Thyroid gland (tissue), 4 donors: ENCODE data around the gene DCAF16. TPM values are rescaled to one million over a fixed set of nuclear protein-coding genes. Genes with fewer than 3 reads are reported as not detected.

Source experiments
- DNase-seq, 2 donors: peaks; one replicate each; pipeline ENCODE4 v3.0.0-alpha.2; 2019
- H3K27ac ChIP-seq, 3 donors: fragments of 200-600 bp; sonication (generic); 1 replicate in 2 of 3; 2 replicates in 1 of 3; pipeline ENCODE4 v1.5.1; 2016 to 2019; ENCODE audit warnings: mild to moderate bottlenecking in 1 of 3, moderate library complexity in 1 of 3
- H3K27me3 ChIP-seq: fragments of 200-600 bp; sonication (generic); one replicate; pipeline ENCODE4 v1.5.1; 2019
- H3K36me3 ChIP-seq, 2 donors: fragments of 200-600 bp; sonication (generic); one replicate each; pipeline ENCODE4 v1.5.1; 2016 to 2019
- H3K4me1 ChIP-seq, 2 donors: fragments of 200-600 bp; sonication (generic); one replicate each; pipeline ENCODE4 v1.5.1; 2017 to 2019
- H3K4me3 ChIP-seq, 3 donors: fragments of 200-600 bp; sonication (generic); replicated peaks in 1 of 3; 1 replicate in 2 of 3; 2 replicates in 1 of 3; pipeline ENCODE4 v1.5.1; 2016; ENCODE audit warnings: mild to moderate bottlenecking in 1 of 3
- H3K9me3 ChIP-seq: fragments of 200-600 bp; sonication (generic); one replicate; pipeline ENCODE4 v1.5.1; 2017
- POLR2A ChIP-seq, 2 donors: fragments of 450-650 bp; IDR thresholded peaks; one replicate each; pipeline ENCODE4 v1.6.1; 2017; ENCODE audit warnings: antibody characterized with exemption in 2 of 2, mild to moderate bottlenecking in 2 of 2, moderate library complexity in 1 of 2
- WGBS, 2 donors: methylation state at CpG; one replicate each; pipeline ENCODE4 v1.1.5; 2017; 5-methylcytosine and 5-hydroxymethylcytosine counted together
- intact Hi-C: fragments of 100-400 bp; cut with DNase I; formaldehyde crosslinking; loops from one replicate; pipeline ENCODE4 v1.15.1; 2023
- total RNA-seq, 4 donors: library from RNA; depleted of rRNA; stranded (reverse); fragments of >200 nt; gene quantifications; one replicate each; pipeline ENCODE4 v1.2.3, GENCODE V29; 2016
- TF ChIP-seq, protein P1 (sequence below), 6 experiments: fragments of 200-600 bp in 3 of 6; fragments of 450-650 bp in 3 of 6; sonication (generic) in 3 of 6; IDR thresholded peaks; one replicate each; pipeline ENCODE4 v1.5.1; 2016 to 2019; ENCODE audit warnings: antibody characterized with exemption in 6 of 6, mild to moderate bottlenecking in 2 of 6, inconsistent platforms in 1 of 6, moderate library complexity in 1 of 6

DCAF16 gene
- total RNA-seq, 4 donors from 2014 or later: 26.2 to 79.1 (median 42.9) TPM

DNA sequence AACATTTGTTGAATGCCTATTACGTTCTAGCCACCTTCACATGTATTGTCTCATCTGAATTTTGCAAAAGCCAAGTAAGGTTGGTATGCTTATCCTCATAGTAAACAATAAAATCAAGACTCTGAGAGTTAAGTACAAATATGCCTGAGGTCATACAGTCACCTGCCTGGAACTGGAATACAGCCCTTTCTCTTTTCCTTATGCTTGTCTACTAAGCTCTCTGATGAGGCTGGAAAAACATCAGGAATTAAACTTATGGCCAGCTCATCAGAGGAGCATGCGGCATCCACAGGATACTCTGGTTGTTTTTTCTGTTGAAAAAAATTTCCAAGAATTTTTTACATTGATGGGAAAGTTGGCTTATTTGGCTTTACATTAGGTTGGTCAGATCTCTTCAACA lies 35.7 kb upstream of the DCAF16 start:
- WGBS, 2 donors: 96 to 97% methylated on average over 2 of the region's 2 CpGs
- Histone ChIP-seq H3K4me1 (no peaks in the 10 kb centered on the region), H3K27ac (no peak overlapping the region), H3K36me3 (no peaks in the 10 kb centered on the region), H3K9me3 (no peaks in the 10 kb centered on the region), H3K4me3 (no peak overlapping the region), H3K27me3 (no peaks in the 10 kb centered on the region)
- no peak for TF ChIP-seq POLR2A (IDR thresholded peaks at IDR 0.05)
- TF ChIP-seq, protein P1, sequence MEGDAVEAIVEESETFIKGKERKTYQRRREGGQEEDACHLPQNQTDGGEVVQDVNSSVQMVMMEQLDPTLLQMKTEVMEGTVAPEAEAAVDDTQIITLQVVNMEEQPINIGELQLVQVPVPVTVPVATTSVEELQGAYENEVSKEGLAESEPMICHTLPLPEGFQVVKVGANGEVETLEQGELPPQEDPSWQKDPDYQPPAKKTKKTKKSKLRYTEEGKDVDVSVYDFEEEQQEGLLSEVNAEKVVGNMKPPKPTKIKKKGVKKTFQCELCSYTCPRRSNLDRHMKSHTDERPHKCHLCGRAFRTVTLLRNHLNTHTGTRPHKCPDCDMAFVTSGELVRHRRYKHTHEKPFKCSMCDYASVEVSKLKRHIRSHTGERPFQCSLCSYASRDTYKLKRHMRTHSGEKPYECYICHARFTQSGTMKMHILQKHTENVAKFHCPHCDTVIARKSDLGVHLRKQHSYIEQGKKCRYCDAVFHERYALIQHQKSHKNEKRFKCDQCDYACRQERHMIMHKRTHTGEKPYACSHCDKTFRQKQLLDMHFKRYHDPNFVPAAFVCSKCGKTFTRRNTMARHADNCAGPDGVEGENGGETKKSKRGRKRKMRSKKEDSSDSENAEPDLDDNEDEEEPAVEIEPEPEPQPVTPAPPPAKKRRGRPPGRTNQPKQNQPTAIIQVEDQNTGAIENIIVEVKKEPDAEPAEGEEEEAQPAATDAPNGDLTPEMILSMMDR (IDR thresholded peaks at IDR 0.05): no peak
- intact Hi-C loops: no loop called here
- DNase-seq: no peak

DNA sequence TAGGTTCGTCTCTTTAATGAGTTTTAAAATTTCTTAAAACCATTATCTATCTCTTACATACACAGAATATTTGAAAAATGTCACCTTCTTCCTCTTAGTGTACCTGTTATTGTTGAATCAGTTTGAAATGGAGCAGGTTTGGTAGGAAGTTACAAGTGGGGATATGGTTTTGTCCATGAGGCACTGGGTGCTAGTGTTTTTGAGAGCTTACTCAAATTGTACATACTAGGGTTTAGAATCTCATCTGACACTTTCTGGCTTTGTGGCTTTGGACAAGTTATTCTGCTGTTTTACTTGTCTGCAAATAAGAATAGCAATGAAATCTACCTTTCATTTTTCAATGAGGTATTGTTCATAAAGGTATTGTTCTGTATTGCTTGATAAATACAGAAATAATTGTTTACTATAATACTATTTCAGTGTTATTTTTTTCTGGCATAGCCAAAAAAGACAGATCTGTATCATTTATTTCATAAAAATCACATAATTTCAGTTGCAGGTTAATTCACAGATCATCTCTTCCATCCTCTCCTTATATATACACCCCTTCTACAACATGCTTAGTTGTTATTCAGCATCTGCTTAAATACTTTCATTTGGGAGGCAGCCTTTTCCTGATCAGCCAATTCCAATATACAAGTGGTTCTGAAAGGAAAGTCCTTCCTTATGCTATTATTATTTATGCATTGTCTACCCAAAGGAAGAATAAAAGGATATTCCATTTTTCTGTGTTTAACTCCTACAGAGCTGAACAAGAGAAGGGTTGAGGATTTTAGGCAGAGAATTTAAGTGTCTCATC lies 13.5 kb upstream of the DCAF16 start:
- no peaks in the 10 kb centered on the region for H3K9me3 ChIP-seq
- H3K4me1 ChIP-seq: no peaks in the 10 kb centered on the region
- intact Hi-C loops: no loop called here

DNA sequence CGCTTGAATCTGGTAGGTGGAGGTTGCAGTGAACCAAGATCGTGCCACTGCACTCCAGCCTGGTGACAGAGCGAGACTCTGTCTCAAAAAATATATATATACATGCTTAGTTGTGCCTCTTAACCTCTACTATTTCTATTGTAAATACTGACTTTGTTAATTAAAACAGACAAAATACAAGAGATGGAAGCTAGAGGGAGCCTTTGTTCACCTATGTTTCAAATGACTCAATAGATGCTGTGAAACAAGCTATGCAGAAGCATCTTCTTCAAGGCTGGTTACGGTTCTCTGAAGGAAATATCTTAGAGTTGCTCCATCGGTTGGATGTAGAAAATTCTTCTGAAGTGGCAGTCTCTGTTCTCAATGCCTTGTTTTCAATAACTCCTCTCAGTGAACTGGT lies 6.5 kb upstream of the DCAF16 start:
- Histone ChIP-seq H3K4me3 (no peak overlapping the region), H3K27me3 (no peaks in the 10 kb centered on the region), H3K4me1 (no peaks in the 10 kb centered on the region), H3K36me3 (no peaks in the 10 kb centered on the region), H3K27ac (no peak overlapping the region), H3K9me3 (no peaks in the 10 kb centered on the region)
- DNase-seq: no peak
- 60 to 72% methylated on average over 5 of the region's 5 CpGs for WGBS, 2 donors
- no peak for TF ChIP-seq POLR2A (IDR thresholded peaks at IDR 0.05)
- TF ChIP-seq, protein P1 (IDR thresholded peaks at IDR 0.05): peak in 4 of 6 experiments; percentile 35 to 64 (median 50)
- intact Hi-C loops: loop anchor here (10.0 kb wide), 1 partner anchor 778 kb away; no protein-coding TSS in a partner anchor

More for the DNA sequence above, 13.5 kb upstream of the DCAF16 start:
- TF ChIP-seq, protein P1 (IDR thresholded peaks at IDR 0.05): no peak
- no peak for TF ChIP-seq POLR2A (IDR thresholded peaks at IDR 0.05)
- WGBS, 2 donors: 86 to 93% methylated on average over 1 of the region's 1 CpG
- Histone ChIP-seq H3K27ac (no peak overlapping the region), H3K4me3 (no peak overlapping the region), H3K27me3 (no peaks in the 10 kb centered on the region), H3K36me3 (no peaks in the 10 kb centered on the region)
- DNase-seq: no peak

DNA sequence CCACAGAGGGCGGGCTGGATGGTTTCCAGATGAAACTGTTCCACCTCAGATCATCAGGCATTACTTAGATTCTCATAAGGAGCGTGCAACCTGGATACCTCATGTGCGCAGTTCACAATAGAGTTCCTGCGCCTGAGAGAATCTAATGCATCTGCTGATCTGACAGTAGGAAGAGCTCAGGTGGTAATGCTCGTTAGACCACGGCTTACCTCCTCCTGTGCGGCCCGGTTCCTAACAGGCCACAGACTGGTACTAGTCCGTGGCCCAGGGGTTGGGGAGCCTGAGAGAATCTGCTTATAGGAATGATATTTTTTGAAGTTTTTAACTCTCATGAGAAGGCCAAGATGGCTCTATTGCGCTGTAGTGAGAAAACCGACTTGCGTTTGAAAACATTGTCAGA lies 5.6 kb upstream of the DCAF16 start:
- no peak overlapping the region for H3K27ac ChIP-seq
- TF ChIP-seq, protein P1 (IDR thresholded peaks at IDR 0.05): no peak
- TF ChIP-seq POLR2A (IDR thresholded peaks at IDR 0.05): no peak
- H3K4me1 ChIP-seq: peaks cover 4% of the 10 kb centered on the region in 2 donors
- intact Hi-C loops: loop anchor here (10.0 kb wide), 1 partner anchor 779 kb away; no protein-coding TSS in a partner anchor
- H3K36me3 ChIP-seq: no peaks in the 10 kb centered on the region
- H3K4me3 ChIP-seq: no peak overlapping the region
- WGBS, 2 donors: 96 to 97% methylated on average over 12 of the region's 12 CpGs
- DNase-seq: no peak
- no peaks in the 10 kb centered on the region for H3K9me3 ChIP-seq
- no peaks in the 10 kb centered on the region for H3K27me3 ChIP-seq

DNA sequence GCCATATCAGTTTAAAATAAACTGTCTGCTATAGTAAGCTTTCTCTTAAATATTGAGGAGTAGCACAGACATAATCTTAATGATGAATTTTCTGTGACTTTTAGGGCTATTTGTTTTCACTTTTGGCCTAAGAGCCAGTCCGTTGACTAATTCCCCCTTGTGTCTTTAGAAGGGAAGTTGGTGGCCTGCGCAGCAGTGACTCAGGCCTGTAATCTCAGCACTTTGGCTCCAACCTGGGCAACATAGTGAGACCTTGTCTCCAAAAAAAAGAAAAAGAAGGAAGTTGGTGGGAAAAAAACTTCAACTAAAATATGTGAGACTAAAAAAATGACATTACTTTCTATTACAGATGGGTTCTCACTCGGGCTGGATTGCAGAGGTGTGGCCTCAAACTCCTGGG lies 3.6 kb upstream of the DCAF16 start:
- Histone ChIP-seq H3K4me1 (peaks cover 10 to 13% of the 10 kb centered on the region in 2 donors), H3K36me3 (no peaks in the 10 kb centered on the region), H3K4me3 (no peak overlapping the region), H3K27ac (no peak overlapping the region), H3K27me3 (no peaks in the 10 kb centered on the region), H3K9me3 (no peaks in the 10 kb centered on the region)
- intact Hi-C loops: loop anchor here (10.0 kb wide), 1 partner anchor 781 kb away; no protein-coding TSS in a partner anchor
- 72 to 89% methylated on average over 3 of the region's 3 CpGs for WGBS, 2 donors
- no peak for DNase-seq
- TF ChIP-seq, protein P1 (IDR thresholded peaks at IDR 0.05): no peak
- no peak for TF ChIP-seq POLR2A (IDR thresholded peaks at IDR 0.05)
